Nephron progenitor cell (in vitro differentiated cells): Measurements from ENCODE around the gene KDM2B.

Experiments
- DNase-seq: peaks from one replicate; pipeline ENCODE4 v3.0.0; 2021
- H3K27ac Mint-ChIP-seq: 2 replicates; pipeline ENCODE4 v1.8.0; 2021; ENCODE audit warnings: mild to moderate bottlenecking, moderate library complexity, mixed read lengths
- H3K27me3 Mint-ChIP-seq: 2 replicates; pipeline ENCODE4 v1.8.0; 2021; ENCODE audit warnings: mild to moderate bottlenecking, low read depth, mixed read lengths; ENCODE audit not compliant: poor library complexity
- H3K36me3 Mint-ChIP-seq: 2 replicates; pipeline ENCODE4 v1.8.0; 2021; ENCODE audit warnings: low read depth, mixed read lengths
- H3K4me1 Mint-ChIP-seq: 2 replicates; pipeline ENCODE4 v1.8.0; 2021; ENCODE audit warnings: mixed read lengths
- H3K4me3 Mint-ChIP-seq: 2 replicates; pipeline ENCODE4 v1.8.0; 2021; ENCODE audit warnings: mild to moderate bottlenecking, moderate library complexity, mixed read lengths
- H3K9me3 Mint-ChIP-seq: 2 replicates; pipeline ENCODE4 v1.8.0; 2021; ENCODE audit warnings: mild to moderate bottlenecking, moderate library complexity, mixed read lengths
- TF ChIP-seq, protein P1 (sequence below): fragments of 200-600 bp; sonication (generic); IDR thresholded peaks from 2 replicates; pipeline ENCODE4 v1.5.0; 2021; ENCODE audit warnings: antibody characterized with exemption

The KDM2B gene

DNA sequence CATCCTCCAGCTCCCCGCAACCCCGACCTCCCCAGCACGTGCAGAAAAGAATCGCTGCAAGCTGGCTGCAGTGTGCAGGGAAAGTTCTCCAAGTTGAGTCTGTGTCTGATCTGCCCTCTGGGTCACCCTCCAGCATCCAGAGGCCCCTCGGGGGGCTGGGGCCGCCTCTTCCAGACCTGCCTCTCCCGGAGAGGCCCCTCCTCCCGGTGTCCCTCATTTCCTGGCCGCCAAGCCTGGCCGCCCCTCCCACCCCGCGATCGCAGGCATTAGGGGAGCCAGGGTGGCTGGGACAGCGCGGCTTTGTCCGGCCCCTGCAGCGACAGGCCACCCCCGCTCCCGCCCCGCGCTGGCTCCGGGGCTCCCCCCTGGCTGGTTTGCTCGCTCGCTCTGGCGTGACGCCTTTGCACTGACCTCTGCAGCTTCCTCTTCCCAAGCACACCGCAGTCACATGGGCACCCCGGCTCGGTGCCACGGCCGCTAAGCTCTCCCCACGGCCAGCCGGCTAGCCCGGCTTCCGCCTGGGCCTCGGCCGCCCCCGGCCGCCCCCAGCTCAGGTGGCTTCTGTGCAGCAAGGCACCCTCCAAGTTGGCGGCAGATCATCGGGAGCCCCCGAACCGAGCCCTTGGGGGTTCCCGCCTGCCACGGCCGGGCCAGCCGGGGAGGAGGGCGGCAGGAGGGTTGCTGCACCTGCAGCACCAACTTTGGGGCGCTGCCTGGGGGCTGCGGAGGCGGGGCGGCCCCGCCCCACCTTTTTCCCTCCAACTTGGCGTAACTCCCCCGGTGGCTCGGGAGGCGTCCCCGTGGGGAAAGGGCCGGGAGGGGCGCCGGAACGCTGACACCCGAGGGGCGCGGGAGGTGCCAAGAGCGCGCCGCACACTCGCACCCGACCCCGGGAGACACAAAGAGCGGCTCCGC, 43.7 kb downstream of the KDM2B start:
- Mint-ChIP-seq H3K4me1 (peaks cover 68% of the 10 kb centered on the region), H3K9me3 (no peaks in the 10 kb centered on the region), H3K36me3 (peaks cover 34% of the 10 kb centered on the region), H3K4me3 (peak overlapping the region; percentile 83), H3K27me3 (peaks cover 13% of the 10 kb centered on the region), H3K27ac (peak overlapping the region; percentile 86)
- TF ChIP-seq, protein P1, sequence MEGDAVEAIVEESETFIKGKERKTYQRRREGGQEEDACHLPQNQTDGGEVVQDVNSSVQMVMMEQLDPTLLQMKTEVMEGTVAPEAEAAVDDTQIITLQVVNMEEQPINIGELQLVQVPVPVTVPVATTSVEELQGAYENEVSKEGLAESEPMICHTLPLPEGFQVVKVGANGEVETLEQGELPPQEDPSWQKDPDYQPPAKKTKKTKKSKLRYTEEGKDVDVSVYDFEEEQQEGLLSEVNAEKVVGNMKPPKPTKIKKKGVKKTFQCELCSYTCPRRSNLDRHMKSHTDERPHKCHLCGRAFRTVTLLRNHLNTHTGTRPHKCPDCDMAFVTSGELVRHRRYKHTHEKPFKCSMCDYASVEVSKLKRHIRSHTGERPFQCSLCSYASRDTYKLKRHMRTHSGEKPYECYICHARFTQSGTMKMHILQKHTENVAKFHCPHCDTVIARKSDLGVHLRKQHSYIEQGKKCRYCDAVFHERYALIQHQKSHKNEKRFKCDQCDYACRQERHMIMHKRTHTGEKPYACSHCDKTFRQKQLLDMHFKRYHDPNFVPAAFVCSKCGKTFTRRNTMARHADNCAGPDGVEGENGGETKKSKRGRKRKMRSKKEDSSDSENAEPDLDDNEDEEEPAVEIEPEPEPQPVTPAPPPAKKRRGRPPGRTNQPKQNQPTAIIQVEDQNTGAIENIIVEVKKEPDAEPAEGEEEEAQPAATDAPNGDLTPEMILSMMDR, result no peak
- peak; percentile 85 for DNase-seq

DNA sequence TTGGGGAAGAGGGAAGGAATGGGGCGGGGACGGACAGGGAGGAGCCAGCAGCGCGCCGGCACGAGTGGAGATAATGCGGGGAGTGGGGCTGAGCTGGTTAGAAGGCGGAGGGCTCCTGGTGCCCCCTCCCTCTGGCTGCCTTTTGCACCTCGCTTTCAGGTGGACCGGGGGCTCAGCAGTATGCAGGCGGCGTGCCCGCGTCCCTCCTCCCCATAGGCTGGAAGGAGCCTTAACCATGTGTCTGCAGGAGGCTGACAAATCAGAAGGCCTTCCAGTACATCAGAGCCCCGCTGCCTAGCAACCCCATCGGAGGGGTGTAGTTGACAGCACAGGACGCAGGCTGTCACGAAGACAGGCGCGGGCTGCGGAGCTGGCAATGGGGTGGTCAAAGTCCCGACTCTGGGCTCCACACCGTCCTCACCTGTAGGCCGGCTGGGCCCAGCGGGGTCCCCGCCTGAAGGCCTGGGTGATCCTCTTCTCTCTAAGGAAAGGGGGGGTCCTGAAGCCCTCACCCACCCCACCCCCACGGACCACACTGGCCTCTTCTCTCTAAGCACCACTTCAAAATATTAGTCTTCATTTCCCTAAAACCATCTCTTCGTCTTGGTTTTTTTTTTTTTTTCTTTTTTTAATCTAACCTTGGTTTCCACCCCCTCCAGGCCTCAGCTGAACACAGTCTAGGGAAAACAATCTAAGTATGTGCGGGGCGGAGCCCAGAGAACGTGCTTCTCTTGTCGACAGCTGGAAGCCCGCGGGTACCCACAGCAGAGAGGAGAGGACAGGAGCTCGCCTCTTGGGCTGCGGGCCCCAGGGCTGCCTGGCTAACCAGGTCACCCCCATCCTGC, 44.5 kb downstream of the KDM2B start:
- Mint-ChIP-seq H3K27me3 (peaks cover 9% of the 10 kb centered on the region), H3K36me3 (peaks cover 33% of the 10 kb centered on the region), H3K9me3 (no peaks in the 10 kb centered on the region), H3K4me1 (peaks cover 64% of the 10 kb centered on the region), H3K4me3 (peak overlapping the region; percentile 83), H3K27ac (peak overlapping the region; percentile 86)
- DNase-seq, result peak; percentile 77
- TF ChIP-seq, protein P1, result no peak

DNA sequence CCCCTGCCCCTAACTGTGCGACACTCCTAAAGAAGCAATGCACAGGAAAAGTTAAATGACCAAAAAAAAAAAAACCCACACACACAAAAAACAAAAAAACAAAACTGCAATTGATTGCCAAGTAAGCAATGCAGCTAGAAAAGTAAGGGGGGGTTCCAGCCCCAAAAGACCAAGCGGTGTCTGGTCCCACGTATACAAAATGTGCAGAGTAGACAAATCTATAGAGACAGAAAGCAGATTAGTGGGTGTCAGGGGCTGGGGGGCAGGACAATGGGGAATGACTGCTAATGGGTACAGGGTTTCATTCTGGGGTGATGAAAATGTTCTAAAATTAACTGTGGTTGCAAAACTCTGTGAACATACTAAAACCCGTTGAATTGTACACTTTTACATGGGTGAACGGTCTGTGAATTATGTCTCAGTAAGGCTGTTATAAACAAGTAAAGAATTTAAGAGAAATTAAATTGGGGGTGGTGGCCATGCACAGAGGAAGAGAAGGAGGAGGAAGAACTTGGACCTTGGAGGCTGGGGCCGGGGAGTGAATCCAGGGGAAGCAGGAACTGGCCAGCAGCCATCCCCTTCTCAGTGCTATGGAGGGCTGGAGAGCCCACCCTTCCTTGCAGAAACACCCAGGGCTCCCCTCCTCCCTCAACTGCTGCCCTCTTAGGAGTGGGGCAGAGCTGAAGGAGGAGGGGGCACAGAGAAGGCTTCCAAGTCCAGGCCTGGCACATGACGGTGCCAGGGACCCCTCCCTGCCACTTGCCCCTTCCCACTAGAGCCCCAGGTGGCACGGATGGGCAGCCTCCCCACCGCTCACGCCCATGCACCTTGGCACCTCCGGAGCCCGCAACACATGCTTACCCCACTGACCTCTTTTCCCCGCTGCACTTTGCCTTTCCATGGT, 45.4 kb downstream of the KDM2B start:
- TF ChIP-seq, protein P1, result no peak
- Mint-ChIP-seq H3K27me3 (peaks cover 9% of the 10 kb centered on the region), H3K4me1 (peaks cover 72% of the 10 kb centered on the region), H3K36me3 (peaks cover 42% of the 10 kb centered on the region), H3K9me3 (no peaks in the 10 kb centered on the region), H3K27ac (no peak overlapping the region), H3K4me3 (peak overlapping the region; percentile 83)
- no peak for DNase-seq

DNA sequence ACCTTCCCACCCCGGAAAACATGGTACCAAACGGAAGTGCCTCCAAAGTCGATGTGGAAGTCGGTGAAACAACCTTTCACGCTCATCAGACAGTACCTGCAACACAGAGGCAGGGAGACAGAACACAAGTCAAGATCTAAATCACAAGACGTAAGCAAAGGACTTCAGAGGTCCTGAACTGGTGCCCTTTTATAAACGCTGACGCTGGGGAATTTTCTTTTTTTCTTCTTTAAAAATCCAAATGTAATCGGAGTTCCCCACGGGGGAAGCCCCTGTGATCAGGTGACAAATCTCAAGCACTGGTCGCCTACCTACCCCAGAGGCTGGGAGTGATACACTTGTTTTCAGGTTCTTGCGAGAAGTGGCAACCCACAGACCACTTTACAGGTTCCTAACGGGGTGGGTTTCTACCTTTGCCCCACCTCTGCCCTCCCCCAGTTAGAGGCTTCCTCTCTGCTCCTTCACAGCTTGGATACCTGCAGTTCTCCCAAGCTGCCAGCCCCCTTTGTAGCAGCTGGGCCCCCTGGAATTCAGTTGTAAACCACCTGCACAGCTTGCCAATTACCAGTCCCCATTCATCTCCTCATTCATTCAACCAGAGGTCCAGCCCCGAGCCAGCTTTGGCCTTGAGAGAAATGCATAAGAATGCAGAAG, 46.2 kb downstream of the KDM2B start:
- no peak for DNase-seq
- H3K36me3 Mint-ChIP-seq, result peaks cover 36% of the 10 kb centered on the region
- TF ChIP-seq, protein P1, result no peak
- peaks cover 2% of the 10 kb centered on the region for H3K27me3 Mint-ChIP-seq
- no peak overlapping the region for H3K27ac Mint-ChIP-seq
- peaks cover 68% of the 10 kb centered on the region for H3K4me1 Mint-ChIP-seq
- peak overlapping the region; percentile 54 for H3K4me3 Mint-ChIP-seq
- no peaks in the 10 kb centered on the region for H3K9me3 Mint-ChIP-seq
